Mammary epithelial cell (primary cell): ENCODE data around the gene MLH1.

ENCODE experiments used
- EZH2 ChIP-seq: IDR thresholded peaks from 2 replicates; pipeline ENCODE4 v1.6.1; 2012; ENCODE audit warnings: low read length, inconsistent platforms, borderline replicate concordance
- TF ChIP-seq, protein P1 (sequence below), 2 donors: IDR thresholded peaks in 1 of 2; conservative IDR thresholded peaks in 1 of 2; 2 replicates each; pipeline ENCODE4 v1.5.1; 2011 to 2012; ENCODE audit warnings: inconsistent platforms in 2 of 2, low read length in 2 of 2, mild to moderate bottlenecking in 2 of 2, control low read depth in 1 of 2, low read depth in 1 of 2; ENCODE audit not compliant: insufficient read depth in 1 of 2; ENCODE audit errors: extremely low read depth in 1 of 2

DNA sequence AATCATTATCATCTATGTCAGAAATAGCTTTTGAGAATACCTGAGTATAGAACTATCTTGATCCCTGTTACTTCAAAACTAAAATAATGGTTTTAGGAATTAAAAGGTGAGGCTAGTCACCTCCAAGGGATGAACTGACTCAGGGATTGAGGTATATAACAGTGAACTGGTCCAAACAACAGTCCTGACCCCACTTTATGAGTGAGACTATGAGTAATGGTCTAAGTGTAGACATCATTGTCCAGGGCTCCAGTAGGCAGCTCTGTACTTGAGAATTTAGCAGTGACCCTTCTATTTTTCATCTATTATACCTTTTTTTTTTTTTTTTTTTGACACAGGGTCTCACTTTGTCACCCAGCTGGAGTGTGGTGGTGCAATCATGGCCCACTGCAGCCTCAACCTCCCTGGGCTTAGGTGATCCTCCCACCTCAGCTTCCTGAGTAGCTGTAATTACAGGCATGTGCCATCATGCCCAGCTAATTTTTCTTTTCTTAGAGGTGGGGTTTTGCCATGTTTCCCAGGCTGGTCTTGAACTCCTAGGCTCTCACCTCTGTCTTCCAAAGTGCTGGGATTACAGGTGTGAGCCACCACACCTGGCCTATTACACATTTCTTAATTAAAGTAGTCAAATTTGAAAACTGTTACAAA lies 36.3 kb downstream of the MLH1 start:
- TF ChIP-seq, protein P1, sequence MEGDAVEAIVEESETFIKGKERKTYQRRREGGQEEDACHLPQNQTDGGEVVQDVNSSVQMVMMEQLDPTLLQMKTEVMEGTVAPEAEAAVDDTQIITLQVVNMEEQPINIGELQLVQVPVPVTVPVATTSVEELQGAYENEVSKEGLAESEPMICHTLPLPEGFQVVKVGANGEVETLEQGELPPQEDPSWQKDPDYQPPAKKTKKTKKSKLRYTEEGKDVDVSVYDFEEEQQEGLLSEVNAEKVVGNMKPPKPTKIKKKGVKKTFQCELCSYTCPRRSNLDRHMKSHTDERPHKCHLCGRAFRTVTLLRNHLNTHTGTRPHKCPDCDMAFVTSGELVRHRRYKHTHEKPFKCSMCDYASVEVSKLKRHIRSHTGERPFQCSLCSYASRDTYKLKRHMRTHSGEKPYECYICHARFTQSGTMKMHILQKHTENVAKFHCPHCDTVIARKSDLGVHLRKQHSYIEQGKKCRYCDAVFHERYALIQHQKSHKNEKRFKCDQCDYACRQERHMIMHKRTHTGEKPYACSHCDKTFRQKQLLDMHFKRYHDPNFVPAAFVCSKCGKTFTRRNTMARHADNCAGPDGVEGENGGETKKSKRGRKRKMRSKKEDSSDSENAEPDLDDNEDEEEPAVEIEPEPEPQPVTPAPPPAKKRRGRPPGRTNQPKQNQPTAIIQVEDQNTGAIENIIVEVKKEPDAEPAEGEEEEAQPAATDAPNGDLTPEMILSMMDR (conservative IDR thresholded peaks at IDR 0.05 in 1 of 2, IDR thresholded peaks at IDR 0.05 in 1 of 2; ENCODE audit: extremely low read depth in 1 of 2, insufficient read depth in 1 of 2, low read depth in 1 of 2, low read length in 2 of 2) = no peak
- TF ChIP-seq EZH2 = no peak
